Measurements from ENCODE around the gene ARF3. TPM values are rescaled to one million over a fixed set of nuclear protein-coding genes. Genes with fewer than 3 reads are reported as not detected.

The ARF3 gene
- total RNA-seq, 1 experiment from 2014 or later: 166 TPM

DNA sequence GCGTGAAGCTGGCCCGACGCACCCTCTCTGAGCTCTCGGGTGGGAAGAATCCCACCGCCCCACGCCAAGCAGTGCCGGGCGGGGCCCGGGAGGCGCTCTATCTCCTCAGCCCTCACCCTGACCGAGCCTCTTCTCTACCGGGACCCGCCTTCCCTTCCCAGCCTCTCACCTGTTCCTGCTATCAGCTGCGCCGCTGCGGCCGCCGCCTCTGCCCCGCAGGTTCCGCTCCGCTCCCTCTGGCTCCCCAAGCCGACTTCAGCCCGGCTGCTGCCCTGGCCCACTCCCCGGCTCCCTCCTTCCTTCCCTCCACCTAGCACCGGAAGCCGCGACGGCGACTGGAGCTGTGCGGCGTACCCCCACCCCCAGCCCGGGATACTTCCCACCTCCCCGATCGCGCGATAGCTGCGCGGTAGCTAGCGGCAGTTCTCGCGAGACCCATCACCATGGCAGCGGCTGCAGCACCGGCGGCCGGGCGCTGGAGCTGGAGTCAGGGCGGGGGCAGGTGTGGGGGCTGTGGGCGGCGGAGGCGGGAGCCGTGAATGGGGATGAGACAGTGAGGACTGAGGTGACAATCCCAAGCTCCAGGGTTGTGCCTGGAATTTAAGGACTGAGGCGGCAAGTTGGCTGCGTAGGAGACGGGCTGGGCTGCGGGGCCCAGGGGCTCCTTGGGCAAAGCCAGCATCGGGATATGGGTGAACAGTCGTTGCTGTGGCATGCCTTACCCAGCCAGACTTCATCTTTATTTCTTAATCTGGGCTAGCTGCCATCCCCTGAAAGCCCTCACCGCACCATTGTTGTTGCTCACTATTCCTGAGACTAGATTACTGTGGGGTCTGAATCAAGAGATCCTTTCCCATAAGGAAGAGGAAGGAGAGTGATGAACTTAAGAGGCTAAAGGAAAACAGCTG is at the start of gene ARF3 (continued):
- TF ChIP-seq, protein P1, sequence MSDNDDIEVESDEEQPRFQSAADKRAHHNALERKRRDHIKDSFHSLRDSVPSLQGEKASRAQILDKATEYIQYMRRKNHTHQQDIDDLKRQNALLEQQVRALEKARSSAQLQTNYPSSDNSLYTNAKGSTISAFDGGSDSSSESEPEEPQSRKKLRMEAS (IDR thresholded peaks at IDR 0.05): no peak
- TF ChIP-seq ZFX (IDR thresholded peaks at IDR 0.05) (no peak), SP1 (IDR thresholded peaks at IDR 0.05; ENCODE audit: low read depth) (no peak; the same call in 1 of the 2 replicates), EGR1 (IDR thresholded peaks at IDR 0.05; ENCODE audit: low read depth) (peak; percentile 71), SRF (IDR thresholded peaks at IDR 0.05; ENCODE audit: low read depth) (no peak), POLR2AphosphoS5 (IDR thresholded peaks at IDR 0.05; ENCODE audit: low read depth, low read length) (peak; percentile 80)
- TF ChIP-seq, protein P2, sequence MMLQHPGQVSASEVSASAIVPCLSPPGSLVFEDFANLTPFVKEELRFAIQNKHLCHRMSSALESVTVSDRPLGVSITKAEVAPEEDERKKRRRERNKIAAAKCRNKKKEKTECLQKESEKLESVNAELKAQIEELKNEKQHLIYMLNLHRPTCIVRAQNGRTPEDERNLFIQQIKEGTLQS (IDR thresholded peaks at IDR 0.05): no peak

DNA sequence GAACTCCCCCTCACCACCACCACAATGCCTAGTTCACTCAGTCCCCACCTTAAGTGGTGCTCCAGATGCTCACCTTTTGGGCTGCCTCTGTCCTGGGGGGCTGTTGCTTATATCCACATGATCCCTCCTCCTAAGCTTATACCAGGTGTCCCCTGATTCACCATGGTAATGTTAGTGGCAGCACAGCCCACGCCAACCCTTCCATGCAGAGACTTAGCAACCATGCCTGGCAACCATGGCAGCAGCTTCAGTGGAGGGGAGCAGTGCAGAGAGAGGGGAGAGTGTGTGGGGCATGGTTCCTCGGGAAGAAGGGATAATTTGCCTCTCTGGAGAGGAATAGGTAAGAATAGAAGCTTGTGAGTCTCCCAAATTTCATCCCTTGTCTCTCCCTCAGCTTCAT is 43.1 kb upstream of the ARF3 start:
- ChIA-PET POLR2A (interaction anchor here (1.3 kb wide), 1 partner anchor 19 kb away, joined by 3 read pairs; no protein-coding TSS in a partner anchor), CTCF (interaction anchor here (0.7 to 3.0 kb wide), 3 partner anchors 12 to 147 kb away, joined by 3 to 35 read pairs (median 7); partner anchors contain the start of gene PRKAG1)
- peaks cover 10 to 16% of the 10 kb centered on the region in 2 experiments; a peak in 2 of 4 replicates for H3K36me3 ChIP-seq (ENCODE audit: control insufficient read depth in 1 of 2, insufficient read depth in 2 of 2, low read length in 2 of 2)

More for the DNA sequence above, 43.1 kb upstream of the ARF3 start:
- TF ChIP-seq TCF7L2 (IDR thresholded peaks at IDR 0.05; ENCODE audit: borderline replicate concordance, extremely low read depth, insufficient read depth, insufficient read length) (no peak), SP1 (IDR thresholded peaks at IDR 0.05; ENCODE audit: low read depth) (no peak), SRF (IDR thresholded peaks at IDR 0.05; ENCODE audit: low read depth) (no peak), POLR2AphosphoS5 (IDR thresholded peaks at IDR 0.05; ENCODE audit: low read depth, low read length) (no peak)
- TF ChIP-seq, protein P3, sequence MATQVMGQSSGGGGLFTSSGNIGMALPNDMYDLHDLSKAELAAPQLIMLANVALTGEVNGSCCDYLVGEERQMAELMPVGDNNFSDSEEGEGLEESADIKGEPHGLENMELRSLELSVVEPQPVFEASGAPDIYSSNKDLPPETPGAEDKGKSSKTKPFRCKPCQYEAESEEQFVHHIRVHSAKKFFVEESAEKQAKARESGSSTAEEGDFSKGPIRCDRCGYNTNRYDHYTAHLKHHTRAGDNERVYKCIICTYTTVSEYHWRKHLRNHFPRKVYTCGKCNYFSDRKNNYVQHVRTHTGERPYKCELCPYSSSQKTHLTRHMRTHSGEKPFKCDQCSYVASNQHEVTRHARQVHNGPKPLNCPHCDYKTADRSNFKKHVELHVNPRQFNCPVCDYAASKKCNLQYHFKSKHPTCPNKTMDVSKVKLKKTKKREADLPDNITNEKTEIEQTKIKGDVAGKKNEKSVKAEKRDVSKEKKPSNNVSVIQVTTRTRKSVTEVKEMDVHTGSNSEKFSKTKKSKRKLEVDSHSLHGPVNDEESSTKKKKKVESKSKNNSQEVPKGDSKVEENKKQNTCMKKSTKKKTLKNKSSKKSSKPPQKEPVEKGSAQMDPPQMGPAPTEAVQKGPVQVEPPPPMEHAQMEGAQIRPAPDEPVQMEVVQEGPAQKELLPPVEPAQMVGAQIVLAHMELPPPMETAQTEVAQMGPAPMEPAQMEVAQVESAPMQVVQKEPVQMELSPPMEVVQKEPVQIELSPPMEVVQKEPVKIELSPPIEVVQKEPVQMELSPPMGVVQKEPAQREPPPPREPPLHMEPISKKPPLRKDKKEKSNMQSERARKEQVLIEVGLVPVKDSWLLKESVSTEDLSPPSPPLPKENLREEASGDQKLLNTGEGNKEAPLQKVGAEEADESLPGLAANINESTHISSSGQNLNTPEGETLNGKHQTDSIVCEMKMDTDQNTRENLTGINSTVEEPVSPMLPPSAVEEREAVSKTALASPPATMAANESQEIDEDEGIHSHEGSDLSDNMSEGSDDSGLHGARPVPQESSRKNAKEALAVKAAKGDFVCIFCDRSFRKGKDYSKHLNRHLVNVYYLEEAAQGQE (IDR thresholded peaks at IDR 0.05; ENCODE audit: low read depth): no peak
- H4K20me1 ChIP-seq (ENCODE audit: insufficient read depth): no peaks in the 10 kb centered on the region
- peak overlapping the region; percentile 60 for H3K27ac ChIP-seq (ENCODE audit: low read depth, low read length)
- H3K9me3 ChIP-seq (ENCODE audit: control insufficient read depth in 1 of 2, insufficient read depth in 1 of 2, low read depth in 1 of 2, low read length in 2 of 2): no peaks in the 10 kb centered on the region
- ATAC-seq (no peak), DNase-seq (ENCODE audit: low read depth, low spot score) (no peak)
- H3K79me2 ChIP-seq (ENCODE audit: insufficient read depth, low read length): peaks cover 21% of the 10 kb centered on the region; the same call in 1 of the 2 replicates
- H2AFZ ChIP-seq (ENCODE audit: low read depth, low read length, poor library complexity, severe bottlenecking): no peak overlapping the region
- no peaks in the 10 kb centered on the region for H3K9me2 ChIP-seq (ENCODE audit: insufficient read depth)
- peak overlapping the region; percentile 98 for H3K4me2 ChIP-seq (ENCODE audit: low read length)
- RAD21 ChIA-PET (ENCODE audit: low non-redundant PET in 1 of 2, low total read pairs in 2 of 2, uncharacterized antibody in 2 of 2, unreplicated experiment in 2 of 2): no interaction called here
- H3K9ac ChIP-seq (ENCODE audit: low read length): peak overlapping the region; percentile 80
- intact Hi-C loops (cut with micrococcal nuclease): no loop called here
- no peaks in the 10 kb centered on the region for H3K27me3 ChIP-seq (ENCODE audit: insufficient read depth, low read length)
- peak overlapping the region; percentile 71 to 79 for H3K4me3 ChIP-seq (replicated peaks in 1 of 2; ENCODE audit: low read depth in 1 of 2, low read length in 2 of 2)
- no TSS peak for BruUV-seq (replicated peaks)
- H3K4me1 ChIP-seq (ENCODE audit: control insufficient read depth in 1 of 2, insufficient read depth in 2 of 2, low read length in 2 of 2): peaks cover 14 to 42% of the 10 kb centered on the region in 2 experiments

Data from HCT116 (cell line).